KG1 (cell line): ENCODE data around the gene TEX14.
A peak's percentile ranks its signal among the peaks of the same experiment; 100 is the strongest.
"Not testable (repeated sequence)": the region's sequence is repeated elsewhere in the genome, so short reads cannot be mapped to it uniquely, and the experiment has no call there.

Experiments
- DNase-seq: peaks from one replicate; lab custom pipeline; 2025; lab: John Stamatoyannopoulos, UW

The TEX14 gene

GRCh38 chr17:58692239-58693055 is 602 bp upstream of the TEX14 start, which contains the start of gene RAD51C:
RAD51C (plus strand) TSS chr17:58692602; CDS start chr17:58692644, 42 bp downstream.
- peak; percentile 94 for DNase-seq

- DNase-seq, result not testable (repeated sequence)
These were observed 1.8 kb downstream of the TEX14 start for GRCh38 chr17:58690033-58690432.

- no peak for DNase-seq
These were observed 3.3 kb downstream of the TEX14 start for GRCh38 chr17:58688521-58688920.

GRCh38 chr17:58686980-58687379 is 4.9 kb downstream of the TEX14 start:
- no peak for DNase-seq

- DNase-seq, result not testable (repeated sequence)
These were observed 7.4 kb downstream of the TEX14 start for GRCh38 chr17:58684462-58684861.

- DNase-seq, result no peak
These were observed 7.8 kb downstream of the TEX14 start for GRCh38 chr17:58684003-58684402.

- DNase-seq, result no peak
These were observed 11.8 kb downstream of the TEX14 start for GRCh38 chr17:58680038-58680369.

- no peak for DNase-seq
These were observed 12.4 kb downstream of the TEX14 start for GRCh38 chr17:58679263-58680037.

- not testable (repeated sequence) for DNase-seq
These were observed 13.6 kb downstream of the TEX14 start for GRCh38 chr17:58678287-58678686.

GRCh38 chr17:58677194-58677880 is 14.5 kb downstream of the TEX14 start:
- no peak for DNase-seq

- DNase-seq, result no peak
These were observed 19.9 kb downstream of the TEX14 start for GRCh38 chr17:58671969-58672368.

- DNase-seq, result no peak
These were observed 22.0 kb downstream of the TEX14 start for GRCh38 chr17:58669853-58670252.

- no peak for DNase-seq
These were observed 23.3 kb downstream of the TEX14 start for GRCh38 chr17:58668598-58668935.

- DNase-seq, result no peak
These were observed 23.8 kb downstream of the TEX14 start for GRCh38 chr17:58667934-58668597.

GRCh38 chr17:58666858-58667267 is 25.0 kb downstream of the TEX14 start:
- no peak for DNase-seq

- no peak for DNase-seq
These were observed 25.6 kb downstream of the TEX14 start for GRCh38 chr17:58665946-58666857.

- DNase-seq, result no peak
These were observed 27.5 kb downstream of the TEX14 start for GRCh38 chr17:58664302-58664701.

- DNase-seq, result no peak
These were observed 30.3 kb downstream of the TEX14 start for GRCh38 chr17:58661499-58661898.

- no peak for DNase-seq
These were observed 31.2 kb downstream of the TEX14 start for GRCh38 chr17:58660621-58661020.

- DNase-seq, result not testable (repeated sequence)
These were observed 32.1 kb downstream of the TEX14 start for GRCh38 chr17:58659714-58660084.
